HL-60 (cell line): ENCODE data around the gene KRTAP9-4.

Source experiments
- GABPA ChIP-seq: IDR thresholded peaks from 2 replicates; pipeline ENCODE4 v1.6.1; 2012; ENCODE audit warnings: low read depth
- TF ChIP-seq, protein P1 (sequence below): IDR thresholded peaks from one replicate; pipeline ENCODE4 v1.5.1; 2011; ENCODE audit warnings: low read length, control low read depth, inconsistent platforms; ENCODE audit not compliant: insufficient read depth

DNA sequence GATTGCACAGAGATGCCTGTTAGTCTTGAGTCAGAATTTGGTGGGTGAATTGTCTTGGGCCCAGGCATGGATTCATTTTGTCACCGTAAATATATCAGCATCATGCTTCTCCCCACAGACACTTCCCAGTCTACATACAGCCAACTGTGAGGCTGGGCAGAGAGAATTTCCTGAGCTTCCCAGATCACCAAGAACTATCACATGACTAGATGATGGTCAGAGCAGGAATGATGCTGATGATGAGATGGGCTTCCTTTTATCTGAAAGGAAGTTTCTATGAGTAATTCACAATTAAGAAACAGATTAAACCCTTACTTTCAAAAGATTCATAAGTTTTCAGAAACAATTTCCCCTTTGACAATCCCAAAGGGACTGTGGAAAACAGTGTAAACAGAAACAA lies 5.4 kb downstream of the KRTAP9-4 start:
- TF ChIP-seq, protein P1, sequence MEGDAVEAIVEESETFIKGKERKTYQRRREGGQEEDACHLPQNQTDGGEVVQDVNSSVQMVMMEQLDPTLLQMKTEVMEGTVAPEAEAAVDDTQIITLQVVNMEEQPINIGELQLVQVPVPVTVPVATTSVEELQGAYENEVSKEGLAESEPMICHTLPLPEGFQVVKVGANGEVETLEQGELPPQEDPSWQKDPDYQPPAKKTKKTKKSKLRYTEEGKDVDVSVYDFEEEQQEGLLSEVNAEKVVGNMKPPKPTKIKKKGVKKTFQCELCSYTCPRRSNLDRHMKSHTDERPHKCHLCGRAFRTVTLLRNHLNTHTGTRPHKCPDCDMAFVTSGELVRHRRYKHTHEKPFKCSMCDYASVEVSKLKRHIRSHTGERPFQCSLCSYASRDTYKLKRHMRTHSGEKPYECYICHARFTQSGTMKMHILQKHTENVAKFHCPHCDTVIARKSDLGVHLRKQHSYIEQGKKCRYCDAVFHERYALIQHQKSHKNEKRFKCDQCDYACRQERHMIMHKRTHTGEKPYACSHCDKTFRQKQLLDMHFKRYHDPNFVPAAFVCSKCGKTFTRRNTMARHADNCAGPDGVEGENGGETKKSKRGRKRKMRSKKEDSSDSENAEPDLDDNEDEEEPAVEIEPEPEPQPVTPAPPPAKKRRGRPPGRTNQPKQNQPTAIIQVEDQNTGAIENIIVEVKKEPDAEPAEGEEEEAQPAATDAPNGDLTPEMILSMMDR, result no peak
- no peak for TF ChIP-seq GABPA
